OCI-LY7 (cell line): ENCODE data around the gene LRRC63. TPM values are rescaled to one million over a fixed set of nuclear protein-coding genes. Genes with fewer than 3 reads are reported as not detected.

Experiments
- BruUV-seq: library from RNA; stranded (reverse); fragments of 400-500 nt; replicated peaks from 2 replicates; lab custom pipeline; 2021; lab: Mats Ljungman, UMichigan
- CTCF ChIA-PET: fragments of 300-600 bp; sonication (Branson Sonifier 250); formaldehyde crosslinking; loops from one replicate; lab custom pipeline; 2022; ENCODE audit warnings: antibody characterized with exemption; ENCODE audit not compliant: unreplicated experiment; lab: Charles Lee
- POLR2A ChIA-PET: fragments of 300-600 bp; sonication (Branson Sonifier 250); formaldehyde crosslinking; loops from one replicate; lab custom pipeline; 2022; ENCODE audit warnings: antibody characterized with exemption; lab: Charles Lee
- DNase-seq: peaks from one replicate; pipeline ENCODE4 v3.0.0-alpha.2; 2015; ENCODE audit warnings: low spot score
- H2AFZ ChIP-seq: fragments of 200-600 bp; sonication (generic), shearing (Covaris generic); 2 replicates; pipeline ENCODE4 v1.6.1; 2014; ENCODE audit warnings: mild to moderate bottlenecking, antibody characterized with exemption, low read length, moderate library complexity
- H3K27ac ChIP-seq: fragments of 200-600 bp; sonication (generic); 2 replicates; pipeline ENCODE4 v1.5.1; 2014; ENCODE audit warnings: mixed run types, low read depth, mild to moderate bottlenecking, moderate library complexity, low read length, inconsistent platforms; ENCODE audit not compliant: poor library complexity, severe bottlenecking
- H3K36me3 ChIP-seq: fragments of 200-600 bp; sonication (generic); 2 replicates; pipeline ENCODE4 v1.6.1; 2014; ENCODE audit warnings: mild to moderate bottlenecking, antibody characterized with exemption, low read length, moderate library complexity, mixed read lengths; ENCODE audit not compliant: insufficient read depth
- H3K4me1 ChIP-seq: fragments of 200-600 bp; sonication (generic); 2 replicates; pipeline ENCODE4 v1.5.1; 2014; ENCODE audit warnings: mild to moderate bottlenecking, low read length; ENCODE audit not compliant: insufficient read depth, poor library complexity, severe bottlenecking
- H3K4me2 ChIP-seq: fragments of 200-600 bp; sonication (generic); 2 replicates; pipeline ENCODE4 v1.6.1; 2014; ENCODE audit warnings: mild to moderate bottlenecking, low read length
- H3K4me3 ChIP-seq: fragments of 200-600 bp; sonication (generic); 2 replicates; pipeline ENCODE4 v1.5.1; 2014; ENCODE audit warnings: mild to moderate bottlenecking, low read depth, low read length; ENCODE audit not compliant: poor library complexity, severe bottlenecking
- H3K79me2 ChIP-seq: fragments of 200-600 bp; sonication (generic); 2 replicates; pipeline ENCODE4 v1.6.1; 2016; ENCODE audit warnings: low read depth, mild to moderate bottlenecking, low read length, moderate library complexity, mixed read lengths; ENCODE audit not compliant: insufficient read depth
- H3K9me2 ChIP-seq: fragments of 200-600 bp; sonication (generic); 2 replicates; pipeline ENCODE4 v1.6.1; 2016; ENCODE audit warnings: mild to moderate bottlenecking, low read length, mixed read lengths; ENCODE audit not compliant: insufficient read depth
- H3K9me3 ChIP-seq: fragments of 200-600 bp; sonication (generic); 2 replicates; pipeline ENCODE4 v1.6.1; 2014; ENCODE audit warnings: mild to moderate bottlenecking, mixed run types, low read length, mixed read lengths
- H4K20me1 ChIP-seq: fragments of 200-600 bp; sonication (generic); 2 replicates; pipeline ENCODE4 v1.6.1; 2014; ENCODE audit warnings: mild to moderate bottlenecking, antibody characterized with exemption, low read length, moderate library complexity, mixed read lengths; ENCODE audit not compliant: insufficient read depth
- EZH2phosphoT487 ChIP-seq: fragments of 200-600 bp; sonication (generic); IDR thresholded peaks from 2 replicates; pipeline ENCODE4 v1.6.1; 2018; ENCODE audit warnings: low read depth, borderline replicate concordance, mild to moderate bottlenecking, mixed run types, antibody characterized with exemption, low read length, moderate library complexity, mixed read lengths
- intact Hi-C: fragments of 100-400 bp; cut with micrococcal nuclease; formaldehyde crosslinking; loops from one replicate; pipeline ENCODE4 v1.10.0; 2022; ENCODE audit not compliant: unreplicated experiment
- small RNA-seq: library from RNA; depleted of rRNA; stranded (forward); fragments of <200 nt; gene quantifications from one replicate; pipeline ENCODE3, GENCODE V24; 2014
- total RNA-seq, 2 experiments: library from RNA; depleted of rRNA in 1 of 2; stranded (reverse); fragments of >200 nt in 1 of 2; shearing (Covaris generic) in 1 of 2; gene quantifications; 2 replicates each; pipeline ENCODE4 v1.2.3, GENCODE V29; 2014 to 2022
- TF ChIP-seq, protein P1 (sequence below): fragments of 200-600 bp; sonication (generic); conservative IDR thresholded peaks from 2 replicates; pipeline ENCODE4 v1.5.1; 2014; ENCODE audit warnings: mild to moderate bottlenecking, antibody characterized with exemption, low read length, moderate library complexity, mixed read lengths

The LRRC63 gene
- total RNA-seq, 2 experiments from 2014 or later, result not detected

DNA sequence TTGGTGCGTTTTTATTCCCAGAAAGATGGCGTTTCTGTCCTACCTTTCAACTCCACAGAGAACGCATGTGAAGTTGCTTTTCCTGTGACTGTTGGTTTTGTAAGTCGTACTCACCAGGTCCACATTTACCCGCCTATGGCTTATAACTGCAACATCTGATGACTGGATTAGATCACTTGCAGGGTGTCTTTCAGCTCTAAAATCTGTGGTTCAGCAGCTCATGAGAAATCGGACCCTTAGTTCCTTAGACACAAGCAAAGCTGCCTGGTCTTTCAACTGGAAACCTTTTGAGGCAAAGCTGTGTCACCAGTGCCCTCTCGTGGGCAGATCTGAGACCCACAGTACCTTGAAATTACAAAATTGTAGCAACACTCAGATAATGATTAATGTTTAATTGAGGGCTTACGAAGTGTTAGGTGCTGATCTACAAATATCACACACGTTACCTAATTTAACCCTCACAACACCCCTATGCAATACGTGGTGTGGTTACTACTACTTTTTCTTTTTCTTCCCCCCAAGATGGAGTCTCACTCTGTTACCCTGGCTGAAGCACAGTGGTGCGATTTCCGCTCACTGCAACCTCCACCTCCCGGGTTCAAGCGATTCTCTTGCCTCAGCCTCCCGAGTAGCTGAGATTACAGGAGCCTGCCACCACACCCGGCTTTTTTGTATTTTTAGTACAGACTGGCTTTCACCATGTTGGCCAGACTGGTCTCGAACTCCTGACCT is 109.9 kb downstream of the LRRC63 start:
- Histone ChIP-seq H3K4me3 (no peak overlapping the region), H3K9me2 (no peaks in the 10 kb centered on the region), H2AFZ (peak overlapping the region; percentile 90), H4K20me1 (no peaks in the 10 kb centered on the region), H3K36me3 (no peaks in the 10 kb centered on the region), H3K4me1 (peaks cover 7% of the 10 kb centered on the region), H3K79me2 (no peaks in the 10 kb centered on the region), H3K4me2 (peak overlapping the region; percentile 52; the same call in 1 of the 2 replicates), H3K9me3 (no peaks in the 10 kb centered on the region), H3K27ac (no peak overlapping the region)
- no TSS peak for BruUV-seq
- intact Hi-C loops, result loop anchor here (1.0 kb wide), 2 partner anchors 698 to 810 kb away; no protein-coding TSS in a partner anchor
- ChIA-PET POLR2A (interaction anchor here (0.6 to 1.2 kb wide), 3 partner anchors 8 to 158 kb away, joined by 3 read pairs; no protein-coding TSS in a partner anchor), CTCF (interaction anchor here (0.7 kb wide), 1 partner anchor 141 kb away, joined by 3 read pairs; no protein-coding TSS in a partner anchor)
- TF ChIP-seq, protein P1, sequence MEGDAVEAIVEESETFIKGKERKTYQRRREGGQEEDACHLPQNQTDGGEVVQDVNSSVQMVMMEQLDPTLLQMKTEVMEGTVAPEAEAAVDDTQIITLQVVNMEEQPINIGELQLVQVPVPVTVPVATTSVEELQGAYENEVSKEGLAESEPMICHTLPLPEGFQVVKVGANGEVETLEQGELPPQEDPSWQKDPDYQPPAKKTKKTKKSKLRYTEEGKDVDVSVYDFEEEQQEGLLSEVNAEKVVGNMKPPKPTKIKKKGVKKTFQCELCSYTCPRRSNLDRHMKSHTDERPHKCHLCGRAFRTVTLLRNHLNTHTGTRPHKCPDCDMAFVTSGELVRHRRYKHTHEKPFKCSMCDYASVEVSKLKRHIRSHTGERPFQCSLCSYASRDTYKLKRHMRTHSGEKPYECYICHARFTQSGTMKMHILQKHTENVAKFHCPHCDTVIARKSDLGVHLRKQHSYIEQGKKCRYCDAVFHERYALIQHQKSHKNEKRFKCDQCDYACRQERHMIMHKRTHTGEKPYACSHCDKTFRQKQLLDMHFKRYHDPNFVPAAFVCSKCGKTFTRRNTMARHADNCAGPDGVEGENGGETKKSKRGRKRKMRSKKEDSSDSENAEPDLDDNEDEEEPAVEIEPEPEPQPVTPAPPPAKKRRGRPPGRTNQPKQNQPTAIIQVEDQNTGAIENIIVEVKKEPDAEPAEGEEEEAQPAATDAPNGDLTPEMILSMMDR, result peak; percentile 97
- no peak for TF ChIP-seq EZH2phosphoT487
- DNase-seq, result peak; percentile 84

DNA sequence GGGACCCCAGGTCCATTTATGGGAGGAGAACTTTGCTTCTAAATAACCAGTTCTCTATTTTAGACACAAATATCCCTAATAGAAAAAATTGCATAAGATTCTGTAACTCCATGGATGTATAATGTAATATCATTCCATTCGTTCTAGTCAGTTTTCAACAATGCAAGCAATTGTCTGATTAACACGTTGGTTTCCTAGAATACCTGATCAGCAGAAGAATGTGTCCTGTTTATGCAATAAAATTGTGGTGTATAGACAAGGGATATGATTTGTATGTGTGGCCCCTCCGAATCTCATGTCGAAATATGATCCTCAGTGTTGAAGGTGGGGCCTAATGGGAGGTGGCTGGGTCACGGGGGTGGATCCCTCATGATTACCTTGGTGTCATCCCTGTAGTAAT is 113.2 kb downstream of the LRRC63 start:
- intact Hi-C loops, result no loop called here
- Histone ChIP-seq H3K4me2 (no peak overlapping the region), H4K20me1 (no peaks in the 10 kb centered on the region), H3K79me2 (no peaks in the 10 kb centered on the region), H3K4me3 (no peak overlapping the region), H3K4me1 (peaks cover 7% of the 10 kb centered on the region), H3K9me2 (no peaks in the 10 kb centered on the region), H3K27ac (no peak overlapping the region), H2AFZ (no peak overlapping the region), H3K9me3 (no peaks in the 10 kb centered on the region), H3K36me3 (no peaks in the 10 kb centered on the region)
- TF ChIP-seq, protein P1, result no peak
- no peak for TF ChIP-seq EZH2phosphoT487
- no peak for DNase-seq
- no TSS peak for BruUV-seq
- POLR2A ChIA-PET, result no interaction called here
- CTCF ChIA-PET, result no interaction called here

Small RNA genes within 50 kb of the gene (small RNA-seq; reads per million reads assigned to genes)
- gene RN7SKP5 (not detected), gene RN7SL288P (not detected)

Other genes starting within 250 kb of the LRRC63 start
- gene ZC3H13, start 159.2 kb upstream of the LRRC63 start, total RNA-seq (2014; rRNA removed; shearing (Covaris generic)), result 27.2 and 28.2 TPM in 2 replicates
- 40.9 and 43.9 TPM in 2 replicates for gene ZC3H13, start 159.2 kb upstream of the LRRC63 start, total RNA-seq (2022)
- not detected in 2 replicates for gene CPB2, start 106.9 kb upstream of the LRRC63 start, total RNA-seq (2014; rRNA removed; shearing (Covaris generic))
- not detected in 2 replicates for gene CPB2, start 106.9 kb upstream of the LRRC63 start, total RNA-seq (2022)
- 292 and 319 TPM in 2 replicates for gene LCP1, start 29.8 kb upstream of the LRRC63 start, total RNA-seq (2014; rRNA removed; shearing (Covaris generic))
- gene LCP1, start 29.8 kb upstream of the LRRC63 start, total RNA-seq (2022), result 546 and 565 TPM in 2 replicates
- gene RUBCNL, start 175.3 kb downstream of the LRRC63 start, total RNA-seq (2014; rRNA removed; shearing (Covaris generic)), result 316 and 383 TPM in 2 replicates
- 352 and 446 TPM in 2 replicates for gene RUBCNL, start 175.3 kb downstream of the LRRC63 start, total RNA-seq (2022)